ENCODE measurements around the gene SYNDIG1.

SYNDIG1 gene

GRCh38 chr20:24699321-24700165, 230.1 kb downstream of the SYNDIG1 start:
- no peak for DNase-seq

- no peak for DNase-seq
Measured at GRCh38 chr20:24700166-24700860, 230.9 kb downstream of the SYNDIG1 start.

GRCh38 chr20:24701027-24701426, 231.6 kb downstream of the SYNDIG1 start:
- DNase-seq: no peak

DNA sequence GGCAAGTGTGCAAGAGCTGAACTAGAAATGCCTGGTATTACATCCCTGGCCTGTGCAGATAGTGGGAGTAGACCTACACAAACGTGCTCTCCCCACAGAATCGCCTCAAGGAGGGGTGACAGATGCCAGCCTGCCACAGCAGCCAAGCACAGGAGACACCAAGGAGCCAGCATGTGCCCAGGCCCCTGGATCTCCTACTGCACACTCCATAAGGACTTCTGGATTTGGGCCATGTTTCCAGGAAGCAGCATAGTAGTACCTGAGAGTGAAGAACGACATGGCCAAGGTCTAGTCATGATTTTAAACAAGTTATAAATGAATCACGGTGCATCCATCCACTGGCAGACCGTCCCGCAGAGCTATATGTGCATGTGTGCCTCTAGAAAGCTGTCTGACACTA, 232.2 kb downstream of the SYNDIG1 start:
- no peak for DNase-seq

- DNase-seq: no peak
Measured at GRCh38 chr20:24702501-24703283, 233.3 kb downstream of the SYNDIG1 start.

- no peak for DNase-seq
Measured at GRCh38 chr20:24703284-24703610, 233.8 kb downstream of the SYNDIG1 start.

- DNase-seq: no peak
Measured at GRCh38 chr20:24704899-24705298, 235.5 kb downstream of the SYNDIG1 start.

- DNase-seq: no peak
Measured at GRCh38 chr20:24705486-24705885, 236.1 kb downstream of the SYNDIG1 start.

DNA sequence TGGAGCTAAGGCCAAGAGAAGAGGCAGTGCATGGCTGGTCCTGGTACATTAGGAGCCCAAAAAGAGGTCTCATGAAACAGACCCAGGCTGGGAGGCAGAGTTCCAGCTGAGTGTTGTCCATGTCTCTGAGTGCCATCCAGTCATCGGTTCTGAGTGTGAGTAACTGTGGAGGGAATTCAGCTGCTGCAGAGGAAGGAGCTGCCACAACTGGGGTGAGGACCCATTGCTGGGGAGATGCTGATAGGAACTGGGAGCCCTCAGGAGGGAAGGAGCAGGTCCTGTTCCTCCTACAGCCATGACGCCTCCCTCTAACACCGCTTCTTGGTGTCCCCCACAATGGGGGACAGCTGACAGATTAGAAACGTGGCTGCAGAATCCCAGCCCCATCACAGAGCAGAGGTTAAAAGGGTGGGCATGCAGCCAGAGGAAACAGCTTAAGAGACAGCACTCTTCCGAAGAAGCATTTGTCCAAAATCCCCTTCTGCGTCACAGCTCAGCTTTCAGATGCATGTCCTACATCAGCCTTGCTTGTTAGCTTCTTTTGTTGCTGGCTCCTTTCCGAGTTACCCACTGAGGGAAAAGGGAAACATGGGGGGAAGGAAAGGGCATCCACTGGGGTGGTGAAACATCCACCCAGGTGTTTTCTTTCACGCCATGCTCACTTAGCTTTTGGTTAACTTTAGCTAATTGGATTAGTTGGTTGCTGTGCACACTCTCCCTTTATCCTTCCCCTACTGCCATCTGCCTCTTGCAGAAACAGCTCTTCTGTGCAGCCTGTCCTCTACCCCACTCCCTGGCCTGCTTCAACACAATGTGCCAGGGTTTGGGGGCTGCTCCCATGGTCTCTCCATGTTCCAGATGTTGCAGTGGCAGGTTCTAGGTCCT, 239.2 kb downstream of the SYNDIG1 start:
- DNase-seq: no peak
